ENCODE measurements around the gene KIF16B. TPM values are rescaled to one million over a fixed set of nuclear protein-coding genes. Genes with fewer than 3 reads are reported as not detected.

The KIF16B gene
- total RNA-seq, 1 experiment from 2014 or later: 7.0 TPM

DNA sequence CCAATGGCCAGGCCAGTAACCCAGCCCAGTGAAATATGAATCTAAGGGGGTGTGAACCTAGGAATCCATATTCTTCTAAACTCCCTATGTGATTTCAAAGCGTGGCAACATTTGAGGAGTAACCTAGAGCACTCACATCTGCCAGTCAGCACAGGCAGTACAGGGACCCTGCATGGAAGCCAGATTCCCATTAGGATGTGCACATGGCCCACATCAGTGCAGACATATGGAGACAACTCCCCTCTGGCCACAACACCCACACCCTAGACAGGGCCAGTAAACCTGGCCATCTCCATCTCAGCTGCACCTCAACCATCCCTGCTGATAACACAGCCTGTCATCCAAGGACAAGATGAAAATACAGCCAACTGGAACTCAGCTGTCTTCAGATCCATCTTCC, 56.5 kb downstream of the KIF16B start (continued):
- no peak for TF ChIP-seq EGR1 (IDR thresholded peaks at IDR 0.05; ENCODE audit: low read depth)

DNA sequence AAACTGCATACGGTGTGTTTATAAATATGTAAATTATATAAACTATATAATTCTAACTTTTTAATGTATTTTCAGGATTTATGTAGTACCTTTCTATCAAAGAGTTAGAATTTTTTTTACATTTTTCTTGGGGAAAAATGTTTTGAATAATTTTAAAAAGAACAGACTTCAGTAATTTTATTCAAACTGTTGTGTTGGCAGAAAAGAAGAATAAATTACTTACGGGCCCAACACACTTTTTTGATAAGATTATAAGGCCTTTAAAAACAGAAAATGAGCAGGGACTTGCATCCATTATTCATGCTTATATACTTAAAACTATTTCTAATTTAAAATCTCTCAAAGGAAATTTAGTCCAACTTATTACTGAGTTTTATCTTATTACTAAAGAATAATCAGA, 58.2 kb downstream of the KIF16B start:
- no peak for DNase-seq (ENCODE audit: low read depth, low spot score)
- Histone ChIP-seq H3K79me2 (ENCODE audit: insufficient read depth, low read length) (no peaks in the 10 kb centered on the region), H2AFZ (ENCODE audit: low read depth, low read length, poor library complexity, severe bottlenecking) (no peak overlapping the region), H3K4me2 (ENCODE audit: low read length) (no peak overlapping the region), H4K20me1 (ENCODE audit: insufficient read depth) (no peaks in the 10 kb centered on the region), H3K4me1 (ENCODE audit: control insufficient read depth in 1 of 2, insufficient read depth in 2 of 2, low read length in 2 of 2) (peaks cover 0 to 4% of the 10 kb centered on the region in 2 experiments; a peak in 1 of 4 replicates), H3K9me2 (ENCODE audit: insufficient read depth) (no peaks in the 10 kb centered on the region), H3K9me3 (ENCODE audit: control insufficient read depth in 1 of 2, insufficient read depth in 1 of 2, low read depth in 1 of 2, low read length in 2 of 2) (no peaks in the 10 kb centered on the region), H3K9ac (ENCODE audit: low read length) (no peak overlapping the region), H3K4me3 (replicated peaks in 1 of 2; ENCODE audit: low read depth in 1 of 2, low read length in 2 of 2) (no peak overlapping the region), H3K27ac (ENCODE audit: low read depth, low read length) (no peak overlapping the region), H3K27me3 (ENCODE audit: insufficient read depth, low read length) (no peaks in the 10 kb centered on the region), H3K36me3 (ENCODE audit: control insufficient read depth in 1 of 2, insufficient read depth in 2 of 2, low read length in 2 of 2) (no peaks in the 10 kb centered on the region)
- RAD21 ChIA-PET (ENCODE audit: low non-redundant PET in 1 of 2, low total read pairs in 2 of 2, uncharacterized antibody in 2 of 2, unreplicated experiment in 2 of 2): no interaction called here
- no peak for ATAC-seq
- BruUV-seq (replicated peaks): no TSS peak
- POLR2A ChIA-PET: no interaction called here
- TF ChIP-seq POLR2AphosphoS5 (IDR thresholded peaks at IDR 0.05; ENCODE audit: low read depth, low read length) (no peak), CEBPB (IDR thresholded peaks at IDR 0.05; ENCODE audit: low read depth) (no peak), JUND (IDR thresholded peaks at IDR 0.05) (no peak), CBX3 (IDR thresholded peaks at IDR 0.05; ENCODE audit: low read depth) (no peak), RAD21 (IDR thresholded peaks at IDR 0.05; ENCODE audit: low read depth) (no peak), SRF (IDR thresholded peaks at IDR 0.05; ENCODE audit: low read depth) (no peak), ZNF274 (IDR thresholded peaks at IDR 0.05; ENCODE audit: low read depth, low read length) (no peak), YY1 (IDR thresholded peaks at IDR 0.05; ENCODE audit: extremely low read depth, insufficient replicate concordance, low read depth, low read length) (no peak), EGR1 (IDR thresholded peaks at IDR 0.05; ENCODE audit: low read depth) (no peak), TCF7L2 (IDR thresholded peaks at IDR 0.05; ENCODE audit: borderline replicate concordance, extremely low read depth, insufficient read depth, insufficient read length) (no peak), ELF1 (IDR thresholded peaks at IDR 0.05; ENCODE audit: borderline replicate concordance, low read depth) (no peak)
- TF ChIP-seq, protein P1, sequence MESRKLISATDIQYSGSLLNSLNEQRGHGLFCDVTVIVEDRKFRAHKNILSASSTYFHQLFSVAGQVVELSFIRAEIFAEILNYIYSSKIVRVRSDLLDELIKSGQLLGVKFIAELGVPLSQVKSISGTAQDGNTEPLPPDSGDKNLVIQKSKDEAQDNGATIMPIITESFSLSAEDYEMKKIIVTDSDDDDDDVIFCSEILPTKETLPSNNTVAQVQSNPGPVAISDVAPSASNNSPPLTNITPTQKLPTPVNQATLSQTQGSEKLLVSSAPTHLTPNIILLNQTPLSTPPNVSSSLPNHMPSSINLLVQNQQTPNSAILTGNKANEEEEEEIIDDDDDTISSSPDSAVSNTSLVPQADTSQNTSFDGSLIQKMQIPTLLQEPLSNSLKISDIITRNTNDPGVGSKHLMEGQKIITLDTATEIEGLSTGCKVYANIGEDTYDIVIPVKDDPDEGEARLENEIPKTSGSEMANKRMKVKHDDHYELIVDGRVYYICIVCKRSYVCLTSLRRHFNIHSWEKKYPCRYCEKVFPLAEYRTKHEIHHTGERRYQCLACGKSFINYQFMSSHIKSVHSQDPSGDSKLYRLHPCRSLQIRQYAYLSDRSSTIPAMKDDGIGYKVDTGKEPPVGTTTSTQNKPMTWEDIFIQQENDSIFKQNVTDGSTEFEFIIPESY (IDR thresholded peaks at IDR 0.05; ENCODE audit: extremely low read depth, insufficient replicate concordance, low read length): no peak
- TF ChIP-seq, protein P2, sequence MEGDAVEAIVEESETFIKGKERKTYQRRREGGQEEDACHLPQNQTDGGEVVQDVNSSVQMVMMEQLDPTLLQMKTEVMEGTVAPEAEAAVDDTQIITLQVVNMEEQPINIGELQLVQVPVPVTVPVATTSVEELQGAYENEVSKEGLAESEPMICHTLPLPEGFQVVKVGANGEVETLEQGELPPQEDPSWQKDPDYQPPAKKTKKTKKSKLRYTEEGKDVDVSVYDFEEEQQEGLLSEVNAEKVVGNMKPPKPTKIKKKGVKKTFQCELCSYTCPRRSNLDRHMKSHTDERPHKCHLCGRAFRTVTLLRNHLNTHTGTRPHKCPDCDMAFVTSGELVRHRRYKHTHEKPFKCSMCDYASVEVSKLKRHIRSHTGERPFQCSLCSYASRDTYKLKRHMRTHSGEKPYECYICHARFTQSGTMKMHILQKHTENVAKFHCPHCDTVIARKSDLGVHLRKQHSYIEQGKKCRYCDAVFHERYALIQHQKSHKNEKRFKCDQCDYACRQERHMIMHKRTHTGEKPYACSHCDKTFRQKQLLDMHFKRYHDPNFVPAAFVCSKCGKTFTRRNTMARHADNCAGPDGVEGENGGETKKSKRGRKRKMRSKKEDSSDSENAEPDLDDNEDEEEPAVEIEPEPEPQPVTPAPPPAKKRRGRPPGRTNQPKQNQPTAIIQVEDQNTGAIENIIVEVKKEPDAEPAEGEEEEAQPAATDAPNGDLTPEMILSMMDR (IDR thresholded peaks at IDR 0.05 in 2 of 3, conservative IDR thresholded peaks at IDR 0.05 in 1 of 3; ENCODE audit: borderline replicate concordance in 1 of 3, insufficient read depth in 1 of 3, low read depth in 2 of 3, low read length in 2 of 3): no peak
- TF ChIP-seq, protein P3, sequence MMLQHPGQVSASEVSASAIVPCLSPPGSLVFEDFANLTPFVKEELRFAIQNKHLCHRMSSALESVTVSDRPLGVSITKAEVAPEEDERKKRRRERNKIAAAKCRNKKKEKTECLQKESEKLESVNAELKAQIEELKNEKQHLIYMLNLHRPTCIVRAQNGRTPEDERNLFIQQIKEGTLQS (IDR thresholded peaks at IDR 0.05): no peak
- intact Hi-C loops (cut with micrococcal nuclease): no loop called here
- CTCF ChIA-PET: no interaction called here
